ENCODE data around the gene TEX13D.

TEX13D gene

DNA sequence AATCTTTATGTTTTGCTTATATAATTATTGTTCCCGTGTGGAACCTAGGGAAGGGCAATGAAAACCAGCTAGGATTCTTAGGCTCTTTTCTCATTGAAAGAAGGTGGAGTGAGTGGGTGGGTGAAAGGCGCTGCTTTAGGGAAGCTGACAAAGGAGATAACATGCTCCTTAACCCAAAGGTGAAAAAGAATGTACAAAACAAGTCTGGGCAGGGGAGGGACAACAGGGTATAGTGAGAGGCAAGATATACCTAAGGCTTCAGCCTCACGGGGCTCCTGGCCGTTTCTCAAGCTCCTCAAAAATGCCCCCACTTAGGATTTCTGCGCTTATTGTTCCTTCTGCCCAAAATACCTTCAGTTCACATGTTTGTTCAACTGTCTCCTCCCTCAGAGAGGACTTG is 15.7 kb downstream of the TEX13D start:
- DNase-seq (ENCODE audit: low spot score): no peak

DNA sequence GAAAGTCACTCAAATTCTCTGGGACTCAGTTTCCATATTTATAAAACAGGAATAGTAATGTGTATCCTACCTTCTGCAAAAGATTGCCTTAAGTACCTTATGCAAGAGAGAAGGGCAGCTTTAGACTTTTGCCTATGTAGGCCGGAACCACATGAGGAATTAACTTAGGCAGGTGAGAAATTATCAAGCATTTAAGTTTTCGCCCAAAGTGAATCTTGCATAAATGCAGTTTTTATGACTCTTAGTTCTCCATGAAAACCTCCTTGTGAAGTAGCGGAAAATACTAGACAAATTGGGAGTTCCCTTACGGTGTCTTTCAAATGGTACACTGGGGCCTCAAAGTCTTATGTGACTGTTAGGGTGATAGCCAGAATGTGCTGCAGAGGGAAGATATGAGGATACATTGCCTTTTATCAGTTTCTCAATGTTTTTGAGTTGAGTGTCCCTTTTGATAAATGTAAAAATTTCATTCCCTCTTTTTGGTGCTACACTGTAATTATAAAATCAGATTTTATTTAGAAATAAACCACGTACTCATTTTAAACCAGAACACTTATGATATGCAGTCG is 16.5 kb downstream of the TEX13D start:
- DNase-seq (ENCODE audit: low spot score): no peak

DNA sequence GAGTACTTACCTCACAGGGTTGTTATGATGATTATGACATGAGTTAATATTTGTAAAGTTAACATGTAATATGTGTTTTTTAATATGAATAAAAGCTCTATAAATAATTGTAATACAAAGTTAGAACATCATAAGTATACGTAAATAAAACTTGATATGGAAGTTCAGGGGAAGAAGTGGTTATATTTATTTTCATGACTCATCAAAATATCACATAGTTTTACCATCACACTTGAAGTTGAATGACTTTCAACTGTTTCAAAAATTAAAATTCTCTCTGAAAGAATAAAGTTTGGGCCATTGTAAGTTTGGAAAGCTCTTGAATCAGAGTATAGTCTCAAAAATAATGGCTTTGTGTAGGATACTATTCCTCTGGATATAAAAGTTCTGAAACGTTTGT is 22.2 kb downstream of the TEX13D start:
- DNase-seq (ENCODE audit: low spot score): no peak

DNA sequence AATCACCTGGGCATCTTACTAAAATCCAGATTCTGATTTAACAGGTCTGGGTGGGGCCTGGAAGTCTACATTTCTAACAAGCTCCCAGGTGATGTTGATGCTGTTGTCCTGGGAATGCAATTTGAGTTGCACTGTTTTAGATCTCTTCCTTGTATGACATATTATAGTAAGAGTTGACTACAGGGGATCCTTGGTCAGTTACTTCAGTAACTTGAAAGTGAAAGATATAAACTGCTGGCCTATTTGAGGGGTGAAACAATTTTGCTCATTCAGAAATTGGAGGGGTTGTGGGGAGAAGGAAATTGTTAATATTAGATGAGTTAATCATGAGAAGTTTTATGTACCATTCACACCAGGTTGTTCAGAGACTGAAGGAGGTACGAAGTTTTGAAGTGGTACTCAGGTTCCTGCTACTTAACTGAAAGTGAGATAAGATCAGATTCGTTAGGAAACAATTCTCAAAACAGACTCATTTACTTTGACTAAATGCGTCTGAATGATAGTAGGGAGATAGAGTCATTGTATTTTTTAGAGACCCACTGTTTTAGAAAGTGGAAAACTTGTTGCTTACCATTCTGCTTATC is 26.4 kb downstream of the TEX13D start:
- no peak for DNase-seq (ENCODE audit: low spot score)

DNA sequence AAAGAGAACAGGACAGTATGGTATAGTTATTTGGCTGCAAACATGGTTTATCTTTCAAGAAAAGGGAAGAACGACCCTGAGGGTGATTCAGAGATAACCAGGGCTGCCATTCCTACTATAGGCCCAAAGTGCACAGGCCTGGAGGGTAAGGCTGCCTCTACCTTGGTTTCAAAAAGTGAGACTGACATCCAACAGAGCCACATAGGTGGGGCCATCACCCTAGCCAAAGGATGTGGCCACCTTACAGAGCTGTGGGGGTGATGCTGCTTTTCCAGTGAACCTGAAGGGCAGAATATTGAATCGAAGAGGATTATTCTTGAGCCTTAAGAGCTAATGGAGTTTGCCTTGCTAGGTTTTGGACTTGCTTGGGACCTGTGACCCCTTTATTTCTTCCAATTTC is 29.6 kb downstream of the TEX13D start:
- DNase-seq (ENCODE audit: low spot score): no peak

DNA sequence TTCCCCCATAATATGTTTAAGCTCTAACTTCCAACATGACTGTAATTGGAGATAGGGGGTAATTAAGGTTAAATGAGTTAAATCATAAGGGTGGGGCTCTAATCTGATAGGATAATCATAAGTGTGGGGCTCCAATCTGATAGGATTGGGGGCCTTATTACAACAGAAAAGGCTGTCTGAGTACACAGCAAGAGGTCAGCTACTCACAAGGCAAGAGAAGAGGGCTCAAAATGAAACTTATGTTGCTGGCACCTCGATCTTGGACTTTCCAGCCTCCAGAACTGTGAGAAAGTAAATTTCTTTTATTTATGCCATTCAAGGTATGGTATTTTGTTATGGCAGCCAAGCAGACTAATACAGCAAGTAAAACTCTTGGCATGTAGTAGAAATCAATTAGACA is 30.3 kb downstream of the TEX13D start:
- no peak for DNase-seq (ENCODE audit: low spot score)

DNA sequence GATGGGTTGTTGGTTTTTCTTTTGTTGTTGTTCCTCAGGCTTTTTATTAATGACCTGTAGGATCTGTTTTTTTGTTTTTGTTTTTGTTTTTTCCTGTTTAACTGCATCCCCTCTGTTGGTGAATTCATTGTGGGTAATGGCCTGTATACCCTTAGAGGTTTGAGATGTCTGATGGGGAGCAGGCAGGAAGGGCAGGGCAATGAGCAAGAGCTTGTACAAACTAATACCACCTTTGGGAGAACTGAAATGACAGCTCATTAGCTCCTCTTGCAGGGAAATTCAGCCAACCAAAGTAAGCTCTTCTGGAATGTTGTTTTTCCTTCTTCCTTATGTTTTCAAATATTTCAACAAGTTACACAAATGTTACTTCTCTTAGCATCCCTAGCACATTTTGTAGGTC is 37.3 kb downstream of the TEX13D start:
- no peak for DNase-seq (ENCODE audit: low spot score)

DNA sequence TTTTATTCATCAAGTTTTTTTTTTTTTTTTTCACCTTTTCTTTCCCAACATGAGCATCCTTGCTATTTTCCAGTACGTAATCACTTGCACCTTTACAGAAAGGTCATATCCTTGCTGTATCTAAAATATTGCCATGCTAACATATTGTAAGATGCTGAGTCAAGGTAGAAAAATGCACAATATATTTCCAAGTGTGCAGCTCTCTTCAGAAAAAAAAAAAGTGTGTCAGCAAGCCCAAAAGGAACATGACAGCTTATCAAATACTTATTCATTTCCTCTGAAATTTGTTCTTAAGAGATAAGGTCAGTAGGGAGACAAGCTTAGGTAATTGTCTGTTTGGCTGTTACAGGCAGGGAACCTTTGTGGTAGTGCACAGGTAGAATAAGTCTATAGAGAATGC is 40.9 kb downstream of the TEX13D start:
- no peak for DNase-seq (ENCODE audit: low spot score)

DNA sequence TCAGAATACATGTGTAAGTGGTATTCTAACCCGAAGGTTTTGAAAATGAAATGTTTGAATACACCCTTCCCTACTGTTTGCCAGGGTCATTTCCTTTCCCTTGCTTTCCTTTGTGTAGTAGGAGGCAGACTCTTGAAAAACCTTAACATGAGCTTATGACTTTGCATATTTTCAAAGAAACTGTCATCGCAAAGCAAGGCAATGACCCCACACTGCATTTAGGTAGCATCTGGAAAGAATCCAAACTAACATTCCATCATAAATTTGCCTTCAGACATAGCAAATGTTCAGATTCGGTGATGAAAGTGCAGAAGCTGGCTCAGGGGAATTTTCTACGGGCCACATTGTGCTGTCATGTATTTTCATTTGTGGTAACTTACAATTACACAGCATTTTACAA is 46.2 kb downstream of the TEX13D start:
- DNase-seq (ENCODE audit: low spot score): no peak

DNA sequence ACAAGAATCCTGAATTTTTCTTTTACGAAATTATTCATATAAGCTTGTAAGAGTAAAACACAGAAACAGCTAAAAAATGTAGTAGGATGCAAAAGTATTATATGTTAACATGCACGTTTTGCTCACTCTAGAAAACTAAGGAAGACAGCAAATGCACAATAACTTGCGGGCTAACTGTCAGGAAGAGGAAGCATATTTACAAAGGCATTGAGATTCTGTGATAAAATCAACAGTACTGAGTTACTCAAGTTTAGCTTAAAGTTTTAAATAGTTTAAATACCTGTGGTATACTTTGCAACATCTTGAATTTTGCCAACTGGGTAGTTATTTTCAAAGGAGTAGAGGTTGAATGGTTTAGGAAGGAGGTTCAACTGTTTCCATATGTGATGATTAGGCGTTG is 50.9 kb downstream of the TEX13D start:
- DNase-seq (ENCODE audit: low spot score): no peak

DNA sequence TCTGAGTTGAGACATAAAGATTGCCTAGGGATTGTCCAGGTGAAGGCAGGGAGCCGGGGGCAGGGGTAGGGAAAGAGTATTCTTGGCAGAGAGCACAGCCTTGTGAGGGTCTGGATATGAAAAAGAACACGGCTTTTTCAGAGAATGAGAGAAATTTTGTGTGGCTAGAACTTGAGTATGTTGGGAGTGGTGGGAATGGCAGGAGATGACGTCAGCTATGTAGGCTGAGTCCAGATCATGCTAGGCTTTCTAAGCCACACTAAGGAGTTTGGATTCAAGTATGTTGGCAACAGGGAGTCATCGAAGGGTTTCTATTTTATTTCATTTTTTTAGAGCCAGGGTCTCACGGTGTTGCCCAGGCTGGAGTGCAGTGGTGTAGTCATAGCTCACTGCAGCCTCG is 53.9 kb downstream of the TEX13D start:
- no peak for DNase-seq (ENCODE audit: low spot score)

All from left forelimb (tissue), 1 donor.